Mesenchymal stem cell (in vitro differentiated cells and primary cell): ENCODE data around the gene AGER.
"Not testable (repeated sequence)": the region's sequence is repeated elsewhere in the genome, so short reads cannot be mapped to it uniquely, and the experiment has no call there.

Source experiments
- DNase-seq: peaks from one replicate; pipeline ENCODE4 v3.0.0-alpha.2; 2013
- H2AFZ ChIP-seq: one replicate; pipeline ENCODE4 v1.6.1; 2013; ENCODE audit warnings: low read depth, mild to moderate bottlenecking, control low read depth, inconsistent platforms, low read length, moderate library complexity
- H2AK5ac ChIP-seq: 2 replicates; pipeline ENCODE4 v1.6.1; 2013; ENCODE audit warnings: low read length, moderate library complexity, mild to moderate bottlenecking, inconsistent platforms; ENCODE audit not compliant: severe bottlenecking
- H2BK120ac ChIP-seq: one replicate; pipeline ENCODE4 v1.6.1; 2013; ENCODE audit warnings: low read depth, mild to moderate bottlenecking, inconsistent platforms, low read length, moderate library complexity
- H2BK12ac ChIP-seq, 2 experiments: one replicate each; pipeline ENCODE4 v1.6.1; 2013; ENCODE audit warnings: inconsistent platforms in 2 of 2, low read length in 2 of 2, mild to moderate bottlenecking in 2 of 2, moderate library complexity in 2 of 2, control low read depth in 1 of 2
- H2BK15ac ChIP-seq: one replicate; pipeline ENCODE4 v1.6.1; 2013; ENCODE audit warnings: mild to moderate bottlenecking, low read depth, inconsistent platforms; ENCODE audit not compliant: poor library complexity, severe bottlenecking
- H2BK5ac ChIP-seq: 2 replicates; pipeline ENCODE4 v1.6.1; 2013; ENCODE audit warnings: low read depth, mild to moderate bottlenecking, low read length, control low read depth, inconsistent platforms; ENCODE audit not compliant: poor library complexity, severe bottlenecking
- H3K14ac ChIP-seq, 2 experiments: one replicate each; pipeline ENCODE4 v1.6.1; 2013; ENCODE audit warnings: inconsistent platforms in 2 of 2, low read length in 2 of 2, control low read depth in 1 of 2, mild to moderate bottlenecking in 1 of 2, moderate library complexity in 1 of 2
- H3K18ac ChIP-seq, 2 experiments: one replicate each; pipeline ENCODE4 v1.6.1; 2013; ENCODE audit warnings: inconsistent platforms in 2 of 2, low read length in 2 of 2, control low read depth in 1 of 2, low read depth in 1 of 2, mild to moderate bottlenecking in 1 of 2
- H3K23ac ChIP-seq, 2 experiments: one replicate each; pipeline ENCODE4 v1.6.1; 2013; ENCODE audit warnings: inconsistent platforms in 2 of 2, low read length in 2 of 2, mild to moderate bottlenecking in 2 of 2, moderate library complexity in 2 of 2, control low read depth in 1 of 2
- H3K27ac ChIP-seq: 2 replicates; pipeline ENCODE4 v1.5.1; 2013; ENCODE audit warnings: mild to moderate bottlenecking, moderate library complexity, low read length, control low read depth, inconsistent platforms; ENCODE audit not compliant: poor library complexity, severe bottlenecking
- H3K27me3 ChIP-seq, 2 experiments: 2 replicates each; pipeline versions ENCODE4 v1.6.1 to v1.7.0; 2013; ENCODE audit warnings: low read length in 2 of 2, mild to moderate bottlenecking in 2 of 2, moderate library complexity in 2 of 2, control low read depth in 1 of 2, inconsistent platforms in 1 of 2; ENCODE audit not compliant: control insufficient read depth in 1 of 2, insufficient read depth in 1 of 2
- H3K36me3 ChIP-seq, 2 experiments: 2 replicates each; pipeline versions ENCODE4 v1.6.1 to v1.7.0; 2013; ENCODE audit warnings: low read length in 2 of 2, control low read depth in 1 of 2, inconsistent platforms in 1 of 2, low read depth in 1 of 2, mild to moderate bottlenecking in 1 of 2; ENCODE audit not compliant: insufficient read depth in 2 of 2, control insufficient read depth in 1 of 2
- H3K4ac ChIP-seq, 2 experiments: one replicate each; pipeline ENCODE4 v1.6.1; 2013; ENCODE audit warnings: inconsistent platforms in 2 of 2, low read length in 2 of 2, mild to moderate bottlenecking in 2 of 2, moderate library complexity in 2 of 2, control low read depth in 1 of 2, low read depth in 1 of 2
- H3K4me1 ChIP-seq: 2 replicates; pipeline ENCODE4 v1.6.1; 2013; ENCODE audit warnings: low read depth, low read length, control low read depth; ENCODE audit not compliant: control insufficient read depth, insufficient read depth
- H3K4me2 ChIP-seq: 2 replicates; pipeline ENCODE4 v1.6.1; 2013; ENCODE audit warnings: low read length, mild to moderate bottlenecking, inconsistent platforms; ENCODE audit not compliant: poor library complexity, severe bottlenecking
- H3K4me3 ChIP-seq, 2 experiments: 2 replicates each; pipeline versions ENCODE4 v1.5.1 to v1.7.0; 2013; ENCODE audit warnings: low read length in 2 of 2, mild to moderate bottlenecking in 2 of 2, control low read depth in 1 of 2, low read depth in 1 of 2; ENCODE audit not compliant: insufficient read depth in 1 of 2
- H3K79me1 ChIP-seq: replicated peaks from 2 replicates; pipeline ENCODE4 v1.6.1; 2013; ENCODE audit warnings: mild to moderate bottlenecking, control low read depth, low read length, inconsistent platforms; ENCODE audit not compliant: poor library complexity, severe bottlenecking
- H3K9ac ChIP-seq: 2 replicates; pipeline ENCODE4 v1.7.0; 2013; ENCODE audit warnings: mild to moderate bottlenecking, low read length, moderate library complexity
- H3K9me3 ChIP-seq: 2 replicates; pipeline ENCODE4 v1.7.0; 2013; ENCODE audit warnings: mild to moderate bottlenecking, low read length; ENCODE audit not compliant: control insufficient read depth
- H4K8ac ChIP-seq: one replicate; pipeline ENCODE4 v1.6.1; 2013; ENCODE audit warnings: inconsistent platforms, mild to moderate bottlenecking, low read length, moderate library complexity
- H4K91ac ChIP-seq: one replicate; pipeline ENCODE4 v1.6.1; 2013; ENCODE audit warnings: mild to moderate bottlenecking, low read length, inconsistent platforms
- WGBS: methylation state at CpG from one replicate; pipeline ENCODE4 v1.1.7; 2013; ENCODE audit warnings: mixed read lengths; 5-methylcytosine and 5-hydroxymethylcytosine counted together

The AGER gene

GRCh38 chr6:32186151-32186840, 2.2 kb upstream of the AGER start:
- peak overlapping the region; percentile 42 for H2AK5ac ChIP-seq
- H3K4me3 ChIP-seq, H3K4me2 ChIP-seq, H2BK15ac ChIP-seq, DNase-seq, H3K27me3 ChIP-seq, H3K9me3 ChIP-seq, H2AFZ ChIP-seq, H3K14ac ChIP-seq, H4K91ac ChIP-seq, H3K4ac ChIP-seq, H4K8ac ChIP-seq, H2BK120ac ChIP-seq, H3K23ac ChIP-seq, H3K18ac ChIP-seq, H2BK5ac ChIP-seq, H3K27ac ChIP-seq: not testable (repeated sequence)
- peak overlapping the region; percentile 39 for H3K9ac ChIP-seq
- H3K4me1 ChIP-seq = peaks cover 28% of the 10 kb centered on the region
- H3K79me1 ChIP-seq = peaks cover 24% of the 10 kb centered on the region
- H3K36me3 ChIP-seq = peaks cover 53 to 54% of the 10 kb centered on the region in 2 experiments
- peak overlapping the region in 1 of 2 experiments; percentile 24 for H2BK12ac ChIP-seq
- 92% methylated on average over 10 of the region's 10 CpGs for WGBS

GRCh38 chr6:32185681-32186131, 1.7 kb upstream of the AGER start:
- H4K91ac ChIP-seq, H3K23ac ChIP-seq, H2AK5ac ChIP-seq, H2AFZ ChIP-seq, H3K9me3 ChIP-seq, H4K8ac ChIP-seq, H2BK120ac ChIP-seq, H3K27me3 ChIP-seq, H3K14ac ChIP-seq, H3K27ac ChIP-seq, H3K4me2 ChIP-seq, H3K18ac ChIP-seq, H3K4ac ChIP-seq, H2BK12ac ChIP-seq, H3K4me3 ChIP-seq, H2BK5ac ChIP-seq, H2BK15ac ChIP-seq: not testable (repeated sequence)
- WGBS = 25% methylated on average over 11 of the region's 11 CpGs
- Histone ChIP-seq H3K79me1 (peaks cover 27% of the 10 kb centered on the region), H3K4me1 (peaks cover 22% of the 10 kb centered on the region), H3K36me3 (peaks cover 59 to 60% of the 10 kb centered on the region in 2 experiments), H3K9ac (peak overlapping the region; percentile 61)
- peak; percentile 95 for DNase-seq

- Histone ChIP-seq H3K36me3 (peaks cover 67 to 68% of the 10 kb centered on the region in 2 experiments), H4K8ac (no peak overlapping the region), H2AFZ (no peak overlapping the region), H2BK15ac (no peak overlapping the region), H2BK12ac (no peak overlapping the region), H3K4me1 (peaks cover 25% of the 10 kb centered on the region), H3K14ac (no peak overlapping the region), H3K27ac (no peak overlapping the region), H3K4ac (no peak overlapping the region), H3K79me1 (peaks cover 36% of the 10 kb centered on the region), H2BK120ac (no peak overlapping the region), H4K91ac (no peak overlapping the region), H2BK5ac (no peak overlapping the region), H3K4me2 (no peak overlapping the region), H2AK5ac (no peak overlapping the region), H3K18ac (no peak overlapping the region), H3K4me3 (no peak overlapping the region), H3K23ac (no peak overlapping the region), H3K9ac (peak overlapping the region; percentile 36), H3K27me3 (no peaks in the 10 kb centered on the region), H3K9me3 (no peaks in the 10 kb centered on the region)
- no peak for DNase-seq
- WGBS = 95% methylated on average over 15 of the region's 15 CpGs
Measured at GRCh38 chr6:32183483-32184083, 470 bp downstream of the AGER start.

- no peak overlapping the region for H3K4me2 ChIP-seq
- H3K27me3 ChIP-seq = no peaks in the 10 kb centered on the region
- H3K27ac ChIP-seq = no peak overlapping the region
- H3K4me3 ChIP-seq = no peak overlapping the region
- no peak overlapping the region for H4K91ac ChIP-seq
- no peak overlapping the region for H3K18ac ChIP-seq
- H2BK120ac ChIP-seq = no peak overlapping the region
- DNase-seq = no peak
- H3K4ac ChIP-seq = no peak overlapping the region
- no peak overlapping the region for H2BK15ac ChIP-seq
- peaks cover 37% of the 10 kb centered on the region for H3K79me1 ChIP-seq
- no peak overlapping the region for H3K14ac ChIP-seq
- no peak overlapping the region for H2AFZ ChIP-seq
- no peak overlapping the region for H2AK5ac ChIP-seq
- no peak overlapping the region for H2BK12ac ChIP-seq
- H3K9ac ChIP-seq = peak overlapping the region; percentile 36
- H3K4me1 ChIP-seq = peaks cover 21% of the 10 kb centered on the region
- H3K36me3 ChIP-seq = peaks cover 64 to 67% of the 10 kb centered on the region in 2 experiments
- no peak overlapping the region for H3K23ac ChIP-seq
- H2BK5ac ChIP-seq = no peak overlapping the region
- no peak overlapping the region for H4K8ac ChIP-seq
- 97% methylated on average over 3 of the region's 3 CpGs for WGBS
- H3K9me3 ChIP-seq = no peaks in the 10 kb centered on the region
Measured at GRCh38 chr6:32183030-32183429, 1.0 kb downstream of the AGER start.
